GM19438 (cell line): Measurements from ENCODE around the gene ARRDC1.
"Not testable (repeated sequence)": the region's sequence is repeated elsewhere in the genome, so short reads cannot be mapped to it uniquely, and the experiment has no call there.

Source experiments
- ATAC-seq: cut with Tn5 transposase; IDR thresholded peaks from one replicate; pipeline ENCODE4 v1.9.1; 2021; ENCODE audit warnings: low read depth; ENCODE audit not compliant: unreplicated experiment

The ARRDC1 gene

GRCh38 chr9:137605121-137606004 lies at the start of gene ARRDC1:
Gene ARRDC1, plus strand, starts transcription at chr9:137605686. Its CDS starts 32 bp downstream, at chr9:137605718.
- ATAC-seq, result peak; percentile 71

- ATAC-seq, result no peak
These were observed 49.2 kb upstream of the ARRDC1 start for GRCh38 chr9:137556069-137556838.

- ATAC-seq, result no peak
These were observed 47.4 kb upstream of the ARRDC1 start for GRCh38 chr9:137558127-137558526.

GRCh38 chr9:137564134-137564533 lies 41.4 kb upstream of the ARRDC1 start:
- ATAC-seq, result no peak

DNA sequence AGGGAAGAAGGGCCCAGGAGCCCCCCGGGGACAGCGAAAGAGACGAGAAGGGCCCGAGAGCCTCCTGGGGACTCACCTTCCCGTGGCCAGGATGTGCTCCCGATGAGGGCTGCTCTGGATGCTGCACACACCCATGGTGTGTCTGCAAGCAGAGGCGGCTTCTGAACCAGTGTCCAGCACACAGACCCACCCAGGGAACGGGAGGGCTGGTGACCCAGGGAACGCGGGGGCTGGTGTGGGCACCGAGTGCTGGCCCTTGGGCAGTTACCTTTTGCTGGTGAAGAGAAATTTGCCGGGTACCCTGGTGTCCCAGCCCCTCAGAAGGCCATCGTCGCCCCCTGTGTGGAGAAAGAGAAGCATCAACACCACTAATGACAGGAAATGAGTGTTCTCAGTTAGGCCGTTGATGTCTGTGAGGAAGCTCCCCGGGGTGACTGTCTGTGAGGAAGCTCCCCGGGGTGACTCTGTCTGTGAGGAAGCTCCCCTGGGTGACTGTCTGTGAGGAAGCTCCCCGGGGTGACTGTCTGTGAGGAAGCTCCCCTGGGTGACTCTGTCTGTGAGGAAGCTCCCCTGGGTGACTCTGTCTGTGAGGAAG lies 40.6 kb upstream of the ARRDC1 start:
- no peak for ATAC-seq

DNA sequence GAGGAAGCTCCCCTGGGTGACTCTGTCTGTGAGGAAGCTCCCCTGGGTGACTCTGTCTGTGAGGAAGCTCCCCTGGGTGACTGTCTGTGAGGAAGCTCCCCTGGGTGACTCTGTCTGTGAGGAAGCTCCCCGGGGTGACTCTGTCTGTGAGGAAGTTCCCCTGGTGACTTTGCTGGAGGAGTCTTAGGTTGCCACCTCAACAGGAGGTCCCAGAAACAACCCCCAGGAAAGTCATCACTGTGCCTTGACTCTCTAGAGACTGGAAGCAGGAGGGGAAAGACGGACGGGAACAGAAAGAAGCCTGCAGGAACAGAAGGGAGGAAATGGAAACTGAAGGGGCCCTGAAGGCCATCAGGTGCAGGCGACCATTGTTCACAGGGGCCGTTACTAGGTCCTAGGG lies 37.0 kb upstream of the ARRDC1 start:
- ATAC-seq, result not testable (repeated sequence)

DNA sequence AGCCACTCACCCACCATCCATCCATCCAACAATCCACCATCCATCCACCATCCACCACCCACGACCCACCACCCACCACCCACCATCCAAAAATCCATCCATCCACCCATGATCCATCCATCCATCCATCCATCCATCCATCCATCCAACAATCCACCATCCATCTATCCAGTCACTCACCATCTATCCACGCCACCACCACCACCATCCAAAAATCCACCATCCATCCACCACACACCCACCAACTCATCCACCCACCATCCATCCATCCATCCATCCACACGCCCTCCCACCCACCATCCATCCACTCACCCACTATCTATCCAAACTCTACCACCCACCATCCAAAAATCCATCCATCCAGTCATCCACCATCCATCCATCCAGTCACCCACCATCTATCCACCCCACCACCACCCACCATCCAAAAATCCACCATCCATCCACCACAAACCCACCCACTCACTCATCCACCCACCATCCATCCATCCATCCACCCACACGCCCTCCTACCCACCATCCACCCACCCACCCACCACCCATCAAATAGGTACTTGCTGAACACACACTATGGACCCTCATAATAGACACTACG lies 35.8 kb upstream of the ARRDC1 start:
- no peak for ATAC-seq

GRCh38 chr9:137570566-137570965 lies 34.9 kb upstream of the ARRDC1 start:
- ATAC-seq, result no peak

- no peak for ATAC-seq
These were observed 31.3 kb upstream of the ARRDC1 start for GRCh38 chr9:137574192-137574591.

DNA sequence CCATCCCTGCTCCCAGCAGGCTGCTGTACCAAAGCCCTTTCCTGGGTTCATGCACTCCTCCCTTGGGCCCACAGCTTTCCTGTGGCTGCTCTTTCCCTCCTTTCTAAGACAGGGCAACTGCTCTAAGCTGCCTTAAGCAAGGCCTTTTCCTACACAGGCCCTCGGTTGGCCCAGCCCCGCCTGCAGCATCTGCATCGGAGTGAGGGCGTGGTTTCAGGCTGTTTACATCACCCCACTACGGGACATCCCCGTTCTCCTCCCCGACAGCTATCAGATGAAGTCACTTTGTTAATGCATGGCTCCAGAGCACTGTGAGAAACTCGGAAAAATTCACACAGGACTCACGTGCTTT lies 30.1 kb upstream of the ARRDC1 start:
- no peak for ATAC-seq

DNA sequence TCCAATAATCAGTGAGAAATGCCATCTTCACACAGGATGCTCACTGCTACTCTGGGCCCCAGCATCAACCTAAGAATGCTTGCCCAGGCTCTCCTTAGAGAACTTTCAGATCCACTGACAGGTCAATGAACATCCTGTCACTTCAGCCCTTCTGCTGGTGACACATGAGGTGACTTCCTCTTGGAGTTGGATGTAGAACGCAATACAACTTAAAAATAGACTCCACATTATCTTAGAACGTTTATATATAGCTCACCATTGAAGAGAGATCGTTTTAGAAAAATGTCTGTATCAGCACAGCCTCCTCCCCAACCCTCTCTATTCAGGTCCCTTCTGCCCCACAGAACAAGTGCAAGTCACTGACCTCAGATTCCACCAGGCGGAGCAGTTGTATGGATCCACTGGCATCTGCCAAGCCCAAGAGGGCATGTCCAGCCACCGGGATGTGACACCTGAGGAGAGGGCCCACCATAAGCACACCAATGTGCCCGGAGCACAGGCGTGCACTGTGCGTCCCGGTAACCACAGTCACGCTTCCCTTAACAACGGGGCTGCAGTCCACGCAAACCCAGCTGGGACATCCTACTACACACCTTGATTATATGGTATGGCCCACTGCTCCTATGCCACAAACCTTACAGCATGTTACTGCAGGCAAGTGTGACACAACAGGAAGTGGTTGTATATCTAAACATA lies 29.6 kb upstream of the ARRDC1 start:
- no peak for ATAC-seq

GRCh38 chr9:137578518-137579258 lies 26.8 kb upstream of the ARRDC1 start, which contains the start of gene DPH7:
Gene DPH7, minus strand, starts transcription at chr9:137578925. Its CDS starts 148 bp downstream, at chr9:137578777.
- peak; percentile 93 for ATAC-seq

GRCh38 chr9:137579259-137579604 lies 26.3 kb upstream of the ARRDC1 start:
- ATAC-seq, result no peak

DNA sequence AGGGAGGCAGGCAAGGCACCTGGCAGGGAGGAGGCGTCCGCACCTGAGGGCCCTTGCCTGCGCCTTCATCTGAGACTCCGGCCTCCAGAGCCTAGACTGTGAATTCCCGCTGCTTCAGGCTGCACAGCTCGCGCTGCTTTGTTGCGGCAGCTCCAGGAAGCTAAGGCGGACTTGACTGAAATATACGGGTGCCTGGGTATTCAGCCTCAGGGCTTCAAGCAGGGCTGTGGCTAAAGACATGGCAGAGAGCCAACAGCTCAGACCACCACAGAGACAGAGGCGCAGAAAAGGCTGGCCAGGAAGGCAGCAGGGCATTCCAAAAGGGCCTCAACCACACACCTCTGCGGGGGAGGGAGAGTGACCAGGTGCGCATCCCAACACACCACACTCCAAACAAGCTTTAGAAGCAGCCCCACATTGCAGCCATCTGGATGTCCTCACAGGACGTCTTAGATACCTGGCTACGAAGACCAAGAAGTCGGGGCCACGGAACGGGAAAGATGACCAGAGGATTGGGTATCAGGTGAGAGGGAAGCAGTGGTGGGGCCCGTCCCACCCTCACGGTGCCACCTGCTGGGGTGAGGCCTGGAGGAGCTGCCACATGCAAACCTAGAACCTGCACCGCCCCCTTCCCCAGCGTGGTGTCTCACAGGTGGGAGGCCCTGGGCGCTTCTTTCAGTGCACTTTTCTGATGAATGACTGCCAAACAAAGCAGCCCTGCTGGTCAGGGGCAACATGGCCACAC lies 25.1 kb upstream of the ARRDC1 start:
- no peak for ATAC-seq

- no peak for ATAC-seq
These were observed 24.5 kb upstream of the ARRDC1 start for GRCh38 chr9:137580954-137581322.

- ATAC-seq, result no peak
These were observed 23.9 kb upstream of the ARRDC1 start for GRCh38 chr9:137581361-137582285.

GRCh38 chr9:137582286-137582860 lies 23.1 kb upstream of the ARRDC1 start:
- no peak for ATAC-seq

GRCh38 chr9:137583347-137583746 lies 22.1 kb upstream of the ARRDC1 start:
- ATAC-seq, result no peak
